ENCODE measurements around the gene RABGAP1L.

The RABGAP1L gene

DNA sequence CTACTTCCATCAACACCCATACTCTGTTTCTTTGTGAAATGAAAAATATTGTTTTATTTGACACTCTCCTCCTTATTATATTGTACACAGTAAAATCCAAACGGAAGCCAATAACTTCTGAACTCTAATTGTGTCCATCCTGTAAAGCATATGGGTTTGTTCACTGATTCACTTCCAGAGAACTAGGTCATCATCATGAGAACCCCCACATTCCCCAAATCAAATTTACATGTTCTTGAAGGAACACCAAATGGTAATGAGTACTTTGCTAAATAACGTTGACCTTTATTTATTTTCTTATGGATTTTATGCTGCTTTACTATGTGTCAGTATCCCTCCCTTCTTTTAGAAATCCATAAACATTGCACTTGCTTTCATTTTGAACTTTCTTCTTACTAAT, 627.0 kb downstream of the RABGAP1L start:
- TF ChIP-seq, protein P1, sequence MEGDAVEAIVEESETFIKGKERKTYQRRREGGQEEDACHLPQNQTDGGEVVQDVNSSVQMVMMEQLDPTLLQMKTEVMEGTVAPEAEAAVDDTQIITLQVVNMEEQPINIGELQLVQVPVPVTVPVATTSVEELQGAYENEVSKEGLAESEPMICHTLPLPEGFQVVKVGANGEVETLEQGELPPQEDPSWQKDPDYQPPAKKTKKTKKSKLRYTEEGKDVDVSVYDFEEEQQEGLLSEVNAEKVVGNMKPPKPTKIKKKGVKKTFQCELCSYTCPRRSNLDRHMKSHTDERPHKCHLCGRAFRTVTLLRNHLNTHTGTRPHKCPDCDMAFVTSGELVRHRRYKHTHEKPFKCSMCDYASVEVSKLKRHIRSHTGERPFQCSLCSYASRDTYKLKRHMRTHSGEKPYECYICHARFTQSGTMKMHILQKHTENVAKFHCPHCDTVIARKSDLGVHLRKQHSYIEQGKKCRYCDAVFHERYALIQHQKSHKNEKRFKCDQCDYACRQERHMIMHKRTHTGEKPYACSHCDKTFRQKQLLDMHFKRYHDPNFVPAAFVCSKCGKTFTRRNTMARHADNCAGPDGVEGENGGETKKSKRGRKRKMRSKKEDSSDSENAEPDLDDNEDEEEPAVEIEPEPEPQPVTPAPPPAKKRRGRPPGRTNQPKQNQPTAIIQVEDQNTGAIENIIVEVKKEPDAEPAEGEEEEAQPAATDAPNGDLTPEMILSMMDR (IDR thresholded peaks at IDR 0.05; ENCODE audit: low read depth, low read length) = no peak
- no peak overlapping the region for H3K4me3 ChIP-seq (ENCODE audit: low read depth, low read length)

DNA sequence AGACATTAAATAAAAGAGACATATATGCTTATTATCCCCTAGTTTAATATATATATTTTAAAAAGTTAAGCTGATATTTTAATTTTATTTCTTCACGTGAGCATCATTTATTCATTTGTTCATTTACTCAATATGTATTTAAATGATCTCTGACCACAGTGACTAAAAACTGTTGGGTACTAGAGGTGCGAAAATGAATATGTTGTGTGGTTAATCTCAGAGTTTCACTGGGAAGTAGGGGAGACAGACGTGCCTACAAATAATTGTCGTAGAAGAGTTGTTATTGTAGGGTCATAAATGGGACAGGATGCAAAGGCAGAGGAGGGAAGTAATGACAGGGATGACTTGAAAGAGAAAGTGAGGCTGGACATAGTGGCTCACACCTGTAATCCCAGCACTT, 627.4 kb downstream of the RABGAP1L start:
- TF ChIP-seq, protein P1 (IDR thresholded peaks at IDR 0.05; ENCODE audit: low read depth, low read length) = no peak

DNA sequence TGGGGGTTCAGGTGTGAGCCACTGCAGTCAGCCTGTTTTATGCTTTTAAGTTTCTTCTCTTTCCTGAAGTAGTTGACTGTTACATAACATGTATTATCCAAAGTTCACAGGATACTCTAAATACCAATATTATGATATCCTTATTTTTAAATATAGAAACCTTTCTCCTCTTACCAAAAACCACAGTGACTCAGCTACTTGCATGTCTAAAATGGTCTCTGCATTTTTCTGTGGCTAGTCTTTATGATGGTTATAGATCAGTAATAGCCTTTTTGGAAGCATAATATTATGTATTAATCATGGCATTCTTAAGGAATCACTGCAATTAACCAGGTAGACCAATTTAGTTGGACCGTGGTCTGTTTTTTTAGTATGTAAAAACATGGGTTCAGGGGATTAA, 629.7 kb downstream of the RABGAP1L start:
- TF ChIP-seq, protein P1 (IDR thresholded peaks at IDR 0.05; ENCODE audit: low read depth, low read length) = no peak
- H3K4me3 ChIP-seq (ENCODE audit: low read depth, low read length) = no peak overlapping the region

More for the DNA sequence above, 627.4 kb downstream of the RABGAP1L start:
- H3K4me3 ChIP-seq (ENCODE audit: low read depth, low read length) = no peak overlapping the region

DNA sequence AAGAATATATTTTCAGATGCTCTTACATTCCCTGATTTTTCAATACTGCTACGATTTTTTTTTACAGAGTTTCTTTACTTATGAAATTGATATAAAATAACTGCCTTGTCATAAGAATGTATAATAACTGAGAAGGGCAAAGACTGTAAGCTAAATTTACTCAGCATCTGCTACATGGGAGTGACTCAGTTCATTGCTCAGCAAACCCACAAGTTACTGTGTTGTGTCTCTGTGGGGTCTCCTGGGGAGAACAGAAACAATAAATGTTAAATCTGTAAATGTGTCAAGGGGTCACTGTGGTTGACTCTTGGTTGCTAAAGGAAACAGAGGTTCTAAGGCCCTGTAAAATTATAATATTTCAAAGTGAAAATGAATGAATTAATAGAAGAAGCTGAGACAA, 630.1 kb downstream of the RABGAP1L start:
- H3K4me3 ChIP-seq (ENCODE audit: low read depth, low read length) = no peak overlapping the region
- TF ChIP-seq, protein P1 (IDR thresholded peaks at IDR 0.05; ENCODE audit: low read depth, low read length) = no peak

DNA sequence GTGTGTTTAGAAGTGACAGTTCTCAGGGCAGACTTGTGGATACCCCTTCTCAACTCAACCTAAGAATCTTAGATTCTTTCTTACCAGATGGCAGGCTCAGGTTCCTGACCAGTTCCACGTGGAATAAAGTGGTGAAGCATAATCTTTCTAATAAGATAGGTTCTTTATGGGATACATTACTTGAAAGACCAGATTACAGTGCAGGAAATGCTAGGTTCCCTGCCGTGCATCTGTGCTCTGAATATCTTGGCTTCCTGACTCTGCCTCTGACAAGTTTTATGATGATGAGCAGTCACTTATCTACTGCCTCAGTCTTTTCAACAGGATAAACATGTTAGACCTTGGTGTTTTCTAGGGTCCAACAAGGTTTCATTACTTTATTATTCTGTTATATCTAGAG, 632.5 kb downstream of the RABGAP1L start:
- TF ChIP-seq, protein P1 (IDR thresholded peaks at IDR 0.05; ENCODE audit: low read depth, low read length) = no peak

DNA sequence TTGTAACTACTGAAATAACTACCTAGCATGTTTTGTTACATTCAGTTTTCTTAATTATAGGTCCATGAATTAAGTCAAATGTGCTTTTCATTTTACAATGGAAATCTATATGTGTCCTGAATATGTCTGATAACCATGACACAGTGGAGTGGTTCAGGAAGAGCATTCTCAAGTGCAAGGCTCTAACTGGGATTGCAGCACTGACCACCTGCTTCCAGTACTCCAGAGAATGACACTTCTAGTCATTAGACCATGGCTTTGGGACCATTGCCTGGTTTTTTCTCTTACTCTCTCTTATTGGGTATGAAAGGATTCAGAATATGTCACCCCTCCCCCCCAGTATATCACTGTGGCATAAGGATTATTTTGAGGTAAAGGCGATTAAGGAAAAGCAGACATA, 635.5 kb downstream of the RABGAP1L start:
- TF ChIP-seq, protein P1 (IDR thresholded peaks at IDR 0.05; ENCODE audit: low read depth, low read length) = no peak
- no peak overlapping the region for H3K4me3 ChIP-seq (ENCODE audit: low read depth, low read length)

More for the DNA sequence above, 632.5 kb downstream of the RABGAP1L start:
- no peak overlapping the region for H3K4me3 ChIP-seq (ENCODE audit: low read depth, low read length)

DNA sequence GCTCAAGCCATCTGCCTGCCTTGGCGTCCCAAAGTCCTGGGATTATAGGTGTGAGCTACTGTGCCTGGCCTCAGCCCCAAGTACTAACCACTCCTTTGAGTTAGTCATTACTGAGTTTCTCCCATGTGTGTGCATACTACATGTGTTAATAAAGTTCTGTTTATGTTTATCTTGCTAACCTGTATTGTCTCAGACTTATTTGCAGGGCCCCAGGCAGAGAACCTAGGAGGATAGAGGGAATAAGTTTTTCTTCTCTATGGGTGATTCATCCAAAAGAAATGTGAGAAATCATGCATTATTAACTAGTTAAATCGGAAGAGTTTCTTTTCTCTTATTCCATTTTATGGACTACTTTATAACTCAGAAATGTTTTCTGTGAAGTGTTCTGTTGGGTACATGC, 636.5 kb downstream of the RABGAP1L start:
- TF ChIP-seq, protein P1 (IDR thresholded peaks at IDR 0.05; ENCODE audit: low read depth, low read length) = no peak
- no peak overlapping the region for H3K4me3 ChIP-seq (ENCODE audit: low read depth, low read length)

Measured in WI38 (cell line).